ENCODE data around the gene RNU6-7.

The RNU6-7 gene
- 0 to 0.04 reads per million in 2 experiments for total RNA-seq

DNA sequence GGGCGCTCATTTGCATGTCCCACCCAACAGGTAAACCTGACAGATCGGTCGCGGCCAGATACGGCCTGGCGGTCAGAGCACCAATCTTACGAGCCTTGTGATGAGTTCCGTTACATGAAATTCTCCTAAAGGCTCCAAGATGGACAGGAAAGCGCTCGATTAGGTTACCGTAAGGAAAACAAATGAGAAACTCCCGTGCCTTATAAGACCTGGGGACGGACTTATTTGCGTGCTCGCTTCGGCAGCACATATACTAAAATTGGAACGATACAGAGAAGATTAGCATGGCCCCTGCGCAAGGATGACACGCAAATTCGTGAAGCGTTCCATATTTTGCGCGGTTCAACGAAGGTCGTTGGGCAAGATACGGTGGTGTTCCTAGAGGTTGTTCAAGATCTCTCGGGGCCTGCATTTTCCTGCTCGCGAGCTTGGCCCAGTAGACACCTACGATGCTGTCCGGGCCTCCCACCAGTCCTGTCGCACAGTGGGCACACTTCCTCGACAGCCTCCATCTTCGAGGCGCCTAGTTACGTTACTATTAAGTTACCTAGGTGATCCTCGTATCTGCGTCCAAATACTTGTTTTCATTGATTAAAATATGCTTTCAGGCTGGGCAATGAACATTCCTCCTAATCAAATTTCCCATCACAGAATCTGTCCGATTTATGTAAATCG is at the start of gene RNU6-7:
TSS of gene RNU6-7 (plus strand) at position 230 of the 675 bp plus-strand sequence.
- DNase-seq (ENCODE audit: low read depth): no peak

- no peak for DNase-seq (ENCODE audit: low read depth)
Observed at GRCh38 chr14:32166029-32166428, 35.8 kb upstream of the RNU6-7 start.

GRCh38 chr14:32166924-32167323 is 34.9 kb upstream of the RNU6-7 start:
- no peak for DNase-seq (ENCODE audit: low read depth)

- no peak for DNase-seq (ENCODE audit: low read depth)
Observed at GRCh38 chr14:32167907-32168306, 33.9 kb upstream of the RNU6-7 start.

GRCh38 chr14:32169191-32169590 is 32.7 kb upstream of the RNU6-7 start:
- DNase-seq (ENCODE audit: low read depth): no peak

GRCh38 chr14:32171469-32171868 is 30.4 kb upstream of the RNU6-7 start:
- no peak for DNase-seq (ENCODE audit: low read depth)

DNA sequence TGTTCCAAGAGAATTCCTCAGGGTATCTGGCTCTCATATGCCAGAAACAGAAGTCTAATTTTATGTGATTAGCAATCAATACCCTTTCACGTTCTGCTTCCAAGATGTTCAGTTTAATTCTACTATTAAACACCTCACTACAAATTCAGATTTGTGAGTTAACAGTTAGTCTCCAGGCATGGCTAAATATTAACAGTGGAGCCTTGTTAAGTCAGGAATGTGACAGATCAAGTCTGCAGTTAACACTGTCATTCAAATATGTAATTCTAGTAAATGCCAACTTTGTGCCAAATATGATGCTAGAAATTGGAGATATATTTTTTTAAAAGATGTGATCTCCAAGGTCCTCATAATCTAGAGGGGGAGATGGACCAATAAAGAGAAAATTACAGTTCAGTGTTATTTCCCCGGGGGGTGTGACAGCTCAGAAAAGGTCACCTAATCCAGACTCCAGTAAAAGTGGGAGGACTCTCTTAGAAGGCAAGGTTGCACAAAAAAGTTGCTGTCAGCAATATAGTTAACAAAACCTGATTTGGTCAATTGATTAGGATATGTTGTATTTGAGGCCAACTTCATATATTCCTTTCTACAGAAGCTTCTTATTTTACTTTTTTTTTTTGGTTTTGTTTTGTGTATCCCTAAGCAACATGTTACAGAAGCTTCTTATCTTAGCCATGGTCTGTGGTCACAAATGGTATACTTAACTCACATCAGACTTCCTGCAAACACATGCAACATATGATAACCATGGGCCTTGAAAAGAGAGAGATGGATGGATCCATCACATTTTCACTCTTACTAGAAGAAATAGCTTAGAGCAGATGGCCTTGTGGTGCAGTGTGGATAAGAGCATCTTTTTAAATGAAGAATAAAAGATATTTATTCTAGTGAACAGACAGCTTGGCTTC is 18.4 kb upstream of the RNU6-7 start:
- no peak for DNase-seq (ENCODE audit: low read depth)

DNA sequence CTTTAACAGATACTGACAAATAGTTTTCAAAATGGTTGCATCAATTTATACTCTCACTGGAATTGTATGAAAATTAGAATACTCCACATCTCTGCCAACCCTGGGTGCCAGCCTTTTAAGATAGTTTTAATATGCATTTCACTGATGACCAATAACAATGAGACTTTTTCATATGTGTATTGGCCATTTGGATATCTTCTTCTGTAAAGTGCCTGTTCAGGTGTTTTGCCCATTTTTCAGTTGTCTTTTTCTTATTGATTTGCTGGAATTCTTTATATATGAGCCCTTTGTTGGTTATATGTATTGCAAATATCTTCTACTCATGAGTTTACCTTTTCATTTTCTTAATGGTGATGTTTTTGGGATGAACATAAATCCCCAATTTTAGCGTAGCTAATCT is 16.7 kb upstream of the RNU6-7 start:
- no peak for DNase-seq (ENCODE audit: low read depth)

GRCh38 chr14:32186248-32186647 is 15.6 kb upstream of the RNU6-7 start:
- no peak for DNase-seq (ENCODE audit: low read depth)

- DNase-seq (ENCODE audit: low read depth): no peak
Observed at GRCh38 chr14:32189811-32190210, 12.0 kb upstream of the RNU6-7 start.

GRCh38 chr14:32190673-32191072 is 11.2 kb upstream of the RNU6-7 start:
- no peak for DNase-seq (ENCODE audit: low read depth)

- no peak for DNase-seq (ENCODE audit: low read depth)
Observed at GRCh38 chr14:32192712-32193373, 9.0 kb upstream of the RNU6-7 start.

- no peak for DNase-seq (ENCODE audit: low read depth)
Observed at GRCh38 chr14:32193532-32193931, 8.3 kb upstream of the RNU6-7 start.

DNA sequence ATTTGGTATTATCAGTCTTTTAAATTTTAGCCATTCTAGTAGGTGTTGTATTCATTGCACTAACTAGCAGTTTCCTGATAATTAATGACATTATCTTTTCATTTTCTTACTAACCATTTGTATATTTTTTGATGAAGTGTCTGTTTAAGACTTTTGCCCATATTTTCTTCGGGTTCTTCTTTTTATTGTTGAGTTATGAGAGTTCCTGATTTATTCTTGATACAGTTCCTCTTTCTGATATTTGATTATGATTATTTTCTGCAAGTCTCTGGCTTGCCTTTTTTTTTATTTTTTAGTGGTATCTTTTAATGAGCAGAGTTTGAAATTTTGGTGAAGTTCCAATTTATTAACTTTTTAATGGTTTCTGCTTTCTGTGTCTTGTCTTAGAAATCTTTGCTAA is 6.2 kb upstream of the RNU6-7 start:
- DNase-seq (ENCODE audit: low read depth): no peak

DNA sequence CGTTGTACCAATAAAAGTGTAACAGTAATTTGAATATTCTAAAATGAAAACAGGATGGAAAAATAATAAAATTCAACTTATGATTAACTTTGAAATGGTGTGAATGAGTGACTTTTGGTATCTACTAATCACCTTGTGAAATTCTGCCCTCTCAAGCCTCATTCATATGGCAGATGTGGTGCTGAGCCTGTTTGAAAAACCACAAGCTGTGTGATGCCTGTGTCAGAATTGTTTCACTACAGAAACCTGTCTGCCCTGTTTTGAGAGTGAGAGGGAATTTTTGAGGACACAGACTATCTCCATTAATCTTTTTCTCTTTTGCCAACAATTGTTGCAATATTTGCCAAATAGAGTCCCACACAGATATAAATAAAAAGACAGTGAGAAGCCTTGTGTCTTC is 3.9 kb upstream of the RNU6-7 start:
- no peak for DNase-seq (ENCODE audit: low read depth)

- no peak for DNase-seq (ENCODE audit: low read depth)
Observed at GRCh38 chr14:32200368-32201192, 1.3 kb upstream of the RNU6-7 start.

- peak; percentile 46 for DNase-seq (ENCODE audit: low read depth)
Observed at GRCh38 chr14:32201193-32201815, 541 bp upstream of the RNU6-7 start.

GRCh38 chr14:32202491-32202997 is 699 bp downstream of the RNU6-7 start:
- no peak for DNase-seq (ENCODE audit: low read depth)

DNA sequence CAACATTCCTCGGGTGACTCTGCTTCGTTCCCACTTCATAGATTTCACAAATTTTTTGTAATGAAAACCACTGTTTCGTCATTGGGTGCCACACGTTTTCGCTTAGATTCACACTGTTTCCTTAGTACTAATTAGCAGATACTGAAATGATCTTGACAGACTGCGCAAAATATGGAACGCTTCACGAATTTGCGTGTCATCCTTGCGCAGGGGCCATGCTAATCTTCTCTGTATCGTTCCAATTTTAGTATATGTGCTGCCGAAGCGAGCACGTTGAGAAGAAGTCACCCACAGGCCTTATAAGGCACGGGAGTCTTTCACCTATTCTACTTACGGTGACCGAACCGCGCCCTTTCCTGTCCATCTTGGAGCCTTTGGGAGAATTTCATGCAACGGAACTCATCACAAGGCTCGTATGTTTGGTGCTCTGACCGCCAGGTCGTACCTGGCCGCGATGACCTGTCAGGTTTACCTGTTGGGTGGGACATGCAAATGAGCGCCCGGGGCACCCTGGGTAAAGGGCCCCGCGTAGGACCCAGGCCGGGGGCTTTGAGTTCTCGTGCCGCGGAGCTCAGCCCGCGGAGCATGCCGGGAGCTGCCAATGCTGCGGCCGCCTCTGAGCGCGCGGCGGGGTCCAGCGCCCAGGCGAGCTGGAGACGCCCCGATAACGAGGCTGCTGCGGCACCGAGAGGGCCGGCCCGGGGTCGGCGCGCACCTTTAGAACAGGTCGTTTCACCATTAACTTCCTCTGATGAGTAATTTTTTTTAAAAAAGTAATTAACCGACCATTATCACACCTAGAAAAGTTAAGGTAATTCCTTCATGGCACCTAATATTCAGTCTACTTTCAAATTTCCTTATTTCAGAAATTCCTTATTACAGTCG is 1.4 kb downstream of the RNU6-7 start, which contains the start of gene RNU6-8:
TSS of gene RNU6-8 (minus strand) at position 272 of the 885 bp plus-strand sequence.
- peak; percentile 81 for DNase-seq (ENCODE audit: low read depth)

- DNase-seq (ENCODE audit: low read depth): no peak
Observed at GRCh38 chr14:32203928-32204357, 2.1 kb downstream of the RNU6-7 start.

Data from T follicular helper cell (primary cell).